GM23338 (cell line): ENCODE results near the gene ATF7. TPM values are rescaled to one million over a fixed set of nuclear protein-coding genes. Genes with fewer than 3 reads are reported as not detected.

ENCODE experiments used
- ATAC-seq: fragments of 200-7000 bp; cut with Tn5 transposase; 3 replicates; pipeline ENCODE4 v1.9.1; 2020
- DNase-seq: peaks from one replicate; pipeline ENCODE4 v3.0.0-alpha.2; 2015; ENCODE audit warnings: low spot score
- H2AFZ ChIP-seq: fragments of 200-600 bp; sonication (generic); 2 replicates; pipeline ENCODE4 v1.8.0; 2016; ENCODE audit warnings: antibody characterized with exemption, mild to moderate bottlenecking, moderate library complexity
- H3F3A ChIP-seq: fragments of 200-600 bp; sonication (generic); replicated peaks from 2 replicates; pipeline ENCODE4 v1.8.0; 2017; ENCODE audit warnings: antibody characterized with exemption, mixed run types, low read depth
- H3K27ac ChIP-seq: fragments of 200-600 bp; sonication (generic); 2 replicates; pipeline ENCODE4 v1.6.1; 2016; ENCODE audit warnings: low read depth
- H3K27me3 ChIP-seq: fragments of 200-600 bp; sonication (generic); 2 replicates; pipeline ENCODE4 v1.8.0; 2016; ENCODE audit warnings: mild to moderate bottlenecking, mixed run types, moderate library complexity; ENCODE audit not compliant: insufficient read depth
- H3K36me3 ChIP-seq: fragments of 200-600 bp; sonication (generic); 2 replicates; pipeline ENCODE4 v1.8.0; 2016; ENCODE audit warnings: mild to moderate bottlenecking; ENCODE audit not compliant: insufficient read depth
- H3K4me1 ChIP-seq: fragments of 200-600 bp; sonication (generic); 2 replicates; pipeline ENCODE4 v1.8.0; 2016; ENCODE audit warnings: mild to moderate bottlenecking, moderate library complexity; ENCODE audit not compliant: insufficient read depth
- H3K4me2 ChIP-seq: fragments of 200-600 bp; sonication (generic); 2 replicates; pipeline ENCODE4 v1.7.1; 2017; ENCODE audit warnings: mixed run types
- H3K4me3 ChIP-seq: fragments of 200-600 bp; sonication (generic); 2 replicates; pipeline ENCODE4 v1.6.1; 2016; ENCODE audit warnings: mixed run types
- H3K79me2 ChIP-seq: fragments of 200-600 bp; sonication (generic); replicated peaks from 2 replicates; pipeline ENCODE4 v1.8.0; 2017; ENCODE audit warnings: mild to moderate bottlenecking; ENCODE audit not compliant: insufficient read depth
- H3K9me2 ChIP-seq: fragments of 200-600 bp; sonication (generic); 2 replicates; pipeline ENCODE4 v1.8.0; 2017; ENCODE audit not compliant: insufficient read depth
- H4K20me1 ChIP-seq: fragments of 200-600 bp; sonication (generic); replicated peaks from 2 replicates; pipeline ENCODE4 v1.8.0; 2017; ENCODE audit warnings: mild to moderate bottlenecking; ENCODE audit not compliant: insufficient read depth
- H3K27ac Mint-ChIP-seq: 2 replicates; pipeline ENCODE4 v1.8.0; 2020; ENCODE audit warnings: inconsistent platforms, mild to moderate bottlenecking, moderate library complexity, mixed read lengths
- H3K27me3 Mint-ChIP-seq: 3 replicates; pipeline ENCODE4 v1.8.0; 2022; ENCODE audit warnings: low read depth, mild to moderate bottlenecking, moderate library complexity, mixed read lengths, inconsistent platforms; ENCODE audit not compliant: insufficient read depth, poor library complexity
- H3K36me3 Mint-ChIP-seq: 3 replicates; pipeline ENCODE4 v1.8.0; 2021; ENCODE audit warnings: low read depth, mild to moderate bottlenecking, inconsistent platforms, moderate library complexity, mixed read lengths
- H3K4me1 Mint-ChIP-seq: 3 replicates; pipeline ENCODE4 v1.8.0; 2020; ENCODE audit warnings: mild to moderate bottlenecking, inconsistent platforms, mixed read lengths
- H3K4me3 Mint-ChIP-seq: 3 replicates; pipeline ENCODE4 v1.8.0; 2021; ENCODE audit warnings: moderate library complexity, mild to moderate bottlenecking, inconsistent platforms, mixed read lengths
- H3K9me3 Mint-ChIP-seq: 3 replicates; pipeline ENCODE4 v1.8.0; 2020; ENCODE audit warnings: moderate library complexity, mild to moderate bottlenecking, inconsistent platforms, mixed read lengths
- CREB1 ChIP-seq: fragments of 250-450 bp; sonication (Bioruptor Pico); IDR thresholded peaks from 2 replicates; pipeline ENCODE4 v1.5.0; 2020; ENCODE audit warnings: low read depth, mild to moderate bottlenecking, moderate library complexity
- EZH2 ChIP-seq: fragments of 200-600 bp; sonication (generic); IDR thresholded peaks from one replicate; pipeline ENCODE4 v1.8.0; 2017; ENCODE audit warnings: antibody characterized with exemption, mild to moderate bottlenecking, low read depth; ENCODE audit not compliant: unreplicated experiment
- EZH2phosphoT487 ChIP-seq: fragments of 200-600 bp; sonication (generic); IDR thresholded peaks from one replicate; pipeline ENCODE4 v1.8.1; 2018; ENCODE audit warnings: antibody characterized with exemption; ENCODE audit not compliant: unreplicated experiment
- JUNB ChIP-seq: IDR thresholded peaks from one replicate; pipeline ENCODE4 v1.6.1; 2016; ENCODE audit warnings: antibody characterized with exemption; ENCODE audit not compliant: unreplicated experiment
- NANOG ChIP-seq: IDR thresholded peaks from 2 replicates; pipeline ENCODE4 v1.6.1; 2016; ENCODE audit warnings: antibody characterized with exemption, borderline replicate concordance
- POLR2AphosphoS5 ChIP-seq: IDR thresholded peaks from 2 replicates; pipeline ENCODE4 v1.6.1; 2016; ENCODE audit warnings: antibody characterized with exemption, low read depth
- REST ChIP-seq: IDR thresholded peaks from one replicate; pipeline ENCODE4 v1.6.1; 2018; ENCODE audit warnings: antibody characterized with exemption; ENCODE audit not compliant: unreplicated experiment
- STAT1 ChIP-seq: IDR thresholded peaks from one replicate; pipeline ENCODE4 v1.6.1; 2016; ENCODE audit warnings: antibody characterized with exemption; ENCODE audit not compliant: unreplicated experiment
- ZNF114 ChIP-seq: fragments of 250-450 bp; sonication (Bioruptor Pico); IDR thresholded peaks from 2 replicates; pipeline ENCODE4 v1.5.0; 2020; ENCODE audit warnings: mild to moderate bottlenecking, moderate library complexity
- ZNF331 ChIP-seq: fragments of 250-450 bp; sonication (Bioruptor Pico); IDR thresholded peaks from 2 replicates; pipeline ENCODE4 v1.5.0; 2020; ENCODE audit warnings: low read depth, mild to moderate bottlenecking, moderate library complexity
- ZNF462 ChIP-seq: fragments of 250-450 bp; sonication (Bioruptor Pico); IDR thresholded peaks from 2 replicates; pipeline ENCODE4 v1.5.0; 2020; ENCODE audit warnings: mild to moderate bottlenecking, moderate library complexity
- polyA plus RNA-seq: library from polyadenylated mRNA; unstranded; fragments of >200 nt; fragmentation: Nextera tagmentation; extraction: Ambion mirVana; gene quantifications from 2 replicates; pipeline ENCODE4 v1.2.1, GENCODE V29; 2016
- total RNA-seq: library from RNA; depleted of rRNA; stranded (reverse); fragments of >200 nt; shearing (Covaris generic); gene quantifications from 2 replicates; pipeline ENCODE4 v1.2.3, GENCODE V29; 2014
- TF ChIP-seq, protein P1 (sequence below), 2 experiments: fragments of 200-600 bp in 1 of 2; sonication (generic) in 1 of 2; conservative IDR thresholded peaks; 2 replicates each; pipeline versions ENCODE4 v1.5.1 to v1.6.1; 2016 to 2017; ENCODE audit warnings: antibody characterized with exemption in 2 of 2, low read depth in 2 of 2, mild to moderate bottlenecking in 2 of 2, moderate library complexity in 1 of 2
- TF ChIP-seq, protein P2 (sequence below): IDR thresholded peaks from 2 replicates; pipeline ENCODE4 v1.6.1; 2016; ENCODE audit warnings: antibody characterized with exemption

Gene ATF7
- total and polyA plus RNA-seq, 2 experiments from 2014 or later = 13.9 to 16.3 TPM

DNA sequence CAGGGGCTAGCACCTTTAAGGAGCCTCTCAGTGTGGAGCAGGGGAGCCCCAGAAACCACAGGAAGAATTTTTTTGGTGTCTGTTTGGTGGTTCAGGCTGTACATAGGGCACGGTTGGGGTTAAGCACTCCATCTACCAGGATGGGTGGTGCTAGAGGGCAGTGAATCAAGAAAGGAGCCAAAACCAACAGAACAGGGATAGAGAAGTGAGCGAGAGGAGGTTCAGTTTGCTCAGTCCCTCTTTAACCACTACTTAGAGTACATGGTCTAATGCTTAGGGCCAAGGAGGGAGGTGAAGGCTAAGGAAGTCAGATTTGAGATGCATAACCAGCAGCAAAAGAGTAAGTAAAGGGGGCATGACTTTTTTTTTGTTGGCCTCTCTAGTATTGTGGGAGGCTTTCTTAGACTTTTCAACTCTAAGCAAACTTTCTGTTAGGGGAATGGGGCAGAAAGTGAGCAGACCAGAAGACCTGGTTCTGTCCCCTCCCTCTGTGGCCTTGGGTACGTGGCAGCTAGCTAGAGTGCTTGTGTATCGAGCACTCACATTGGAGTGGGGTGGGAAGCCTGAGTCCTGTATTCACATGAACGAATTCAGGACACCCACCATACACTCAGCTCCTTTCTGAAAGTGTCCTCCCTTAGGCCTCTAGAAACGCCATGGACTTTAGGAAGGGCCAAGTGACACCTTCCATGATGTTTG lies 112.3 kb downstream of the ATF7 start:
- Histone ChIP-seq H3K27me3 (no peaks in the 10 kb centered on the region), H3K27ac (no peak overlapping the region), H3K4me2 (no peak overlapping the region), H2AFZ (no peak overlapping the region), H4K20me1 (0 out of 2 replicates have a peak, but pooled peaks cover 3% of the 10 kb centered on the region), H3K79me2 (no peaks in the 10 kb centered on the region), H3K9me2 (no peaks in the 10 kb centered on the region), H3F3A (peaks cover 4% of the 10 kb centered on the region; the same call in 1 of the 2 replicates), H3K36me3 (no peaks in the 10 kb centered on the region), H3K4me1 (no peaks in the 10 kb centered on the region), H3K4me3 (no peak overlapping the region)
- Mint-ChIP-seq H3K4me1 (peaks cover 12% of the 10 kb centered on the region), H3K36me3 (no peaks in the 10 kb centered on the region; the same call in 2 of the 3 replicates), H3K27me3 (peaks cover 1% of the 10 kb centered on the region), H3K27ac (no peak overlapping the region), H3K9me3 (no peaks in the 10 kb centered on the region), H3K4me3 (no peak overlapping the region)
- DNase-seq = no peak
- no peak for ATAC-seq
- no peak for TF ChIP-seq EZH2phosphoT487
- TF ChIP-seq ZNF331 (CRISPR knock-in tag) = no peak
- TF ChIP-seq REST = no peak
- no peak for TF ChIP-seq EZH2
- TF ChIP-seq, protein P1, sequence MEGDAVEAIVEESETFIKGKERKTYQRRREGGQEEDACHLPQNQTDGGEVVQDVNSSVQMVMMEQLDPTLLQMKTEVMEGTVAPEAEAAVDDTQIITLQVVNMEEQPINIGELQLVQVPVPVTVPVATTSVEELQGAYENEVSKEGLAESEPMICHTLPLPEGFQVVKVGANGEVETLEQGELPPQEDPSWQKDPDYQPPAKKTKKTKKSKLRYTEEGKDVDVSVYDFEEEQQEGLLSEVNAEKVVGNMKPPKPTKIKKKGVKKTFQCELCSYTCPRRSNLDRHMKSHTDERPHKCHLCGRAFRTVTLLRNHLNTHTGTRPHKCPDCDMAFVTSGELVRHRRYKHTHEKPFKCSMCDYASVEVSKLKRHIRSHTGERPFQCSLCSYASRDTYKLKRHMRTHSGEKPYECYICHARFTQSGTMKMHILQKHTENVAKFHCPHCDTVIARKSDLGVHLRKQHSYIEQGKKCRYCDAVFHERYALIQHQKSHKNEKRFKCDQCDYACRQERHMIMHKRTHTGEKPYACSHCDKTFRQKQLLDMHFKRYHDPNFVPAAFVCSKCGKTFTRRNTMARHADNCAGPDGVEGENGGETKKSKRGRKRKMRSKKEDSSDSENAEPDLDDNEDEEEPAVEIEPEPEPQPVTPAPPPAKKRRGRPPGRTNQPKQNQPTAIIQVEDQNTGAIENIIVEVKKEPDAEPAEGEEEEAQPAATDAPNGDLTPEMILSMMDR (conservative IDR thresholded peaks at IDR 0.05; ENCODE audit: low read depth in 2 of 2) = no peak
- TF ChIP-seq, protein P2, sequence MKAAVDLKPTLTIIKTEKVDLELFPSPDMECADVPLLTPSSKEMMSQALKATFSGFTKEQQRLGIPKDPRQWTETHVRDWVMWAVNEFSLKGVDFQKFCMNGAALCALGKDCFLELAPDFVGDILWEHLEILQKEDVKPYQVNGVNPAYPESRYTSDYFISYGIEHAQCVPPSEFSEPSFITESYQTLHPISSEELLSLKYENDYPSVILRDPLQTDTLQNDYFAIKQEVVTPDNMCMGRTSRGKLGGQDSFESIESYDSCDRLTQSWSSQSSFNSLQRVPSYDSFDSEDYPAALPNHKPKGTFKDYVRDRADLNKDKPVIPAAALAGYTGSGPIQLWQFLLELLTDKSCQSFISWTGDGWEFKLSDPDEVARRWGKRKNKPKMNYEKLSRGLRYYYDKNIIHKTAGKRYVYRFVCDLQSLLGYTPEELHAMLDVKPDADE = no peak
- TF ChIP-seq STAT1 = no peak
- TF ChIP-seq ZNF462 = no peak
- no peak for TF ChIP-seq JUNB
- no peak for TF ChIP-seq NANOG
- no peak for TF ChIP-seq POLR2AphosphoS5
- TF ChIP-seq ZNF114 (CRISPR knock-in tag) = no peak
- no peak for TF ChIP-seq CREB1
